DOHH2 (cell line): Measurements from ENCODE around the gene DPP4.

Experiments
- CTCF ChIP-seq: fragments of 200-600 bp; sonication (generic); IDR thresholded peaks from one replicate; pipeline ENCODE4 v1.5.1; 2014; ENCODE audit warnings: antibody characterized with exemption, mild to moderate bottlenecking, low read depth, low read length; ENCODE audit not compliant: poor library complexity, severe bottlenecking
- EZH2phosphoT487 ChIP-seq: fragments of 200-600 bp; sonication (generic); IDR thresholded peaks from 2 replicates; pipeline ENCODE4 v1.6.1; 2017; ENCODE audit warnings: borderline replicate concordance, mild to moderate bottlenecking, antibody characterized with exemption, low read length, moderate library complexity, mixed read lengths

GRCh38 chr2:161983866-161984265 lies 90.1 kb downstream of the DPP4 start:
- no peak for TF ChIP-seq EZH2phosphoT487
- TF ChIP-seq CTCF: no peak
